Measurements from ENCODE around the gene STYK1.
A peak's percentile ranks its signal among the peaks of the same experiment; 100 is the strongest.

Gene STYK1, protein sequence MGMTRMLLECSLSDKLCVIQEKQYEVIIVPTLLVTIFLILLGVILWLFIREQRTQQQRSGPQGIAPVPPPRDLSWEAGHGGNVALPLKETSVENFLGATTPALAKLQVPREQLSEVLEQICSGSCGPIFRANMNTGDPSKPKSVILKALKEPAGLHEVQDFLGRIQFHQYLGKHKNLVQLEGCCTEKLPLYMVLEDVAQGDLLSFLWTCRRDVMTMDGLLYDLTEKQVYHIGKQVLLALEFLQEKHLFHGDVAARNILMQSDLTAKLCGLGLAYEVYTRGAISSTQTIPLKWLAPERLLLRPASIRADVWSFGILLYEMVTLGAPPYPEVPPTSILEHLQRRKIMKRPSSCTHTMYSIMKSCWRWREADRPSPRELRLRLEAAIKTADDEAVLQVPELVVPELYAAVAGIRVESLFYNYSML

DNA sequence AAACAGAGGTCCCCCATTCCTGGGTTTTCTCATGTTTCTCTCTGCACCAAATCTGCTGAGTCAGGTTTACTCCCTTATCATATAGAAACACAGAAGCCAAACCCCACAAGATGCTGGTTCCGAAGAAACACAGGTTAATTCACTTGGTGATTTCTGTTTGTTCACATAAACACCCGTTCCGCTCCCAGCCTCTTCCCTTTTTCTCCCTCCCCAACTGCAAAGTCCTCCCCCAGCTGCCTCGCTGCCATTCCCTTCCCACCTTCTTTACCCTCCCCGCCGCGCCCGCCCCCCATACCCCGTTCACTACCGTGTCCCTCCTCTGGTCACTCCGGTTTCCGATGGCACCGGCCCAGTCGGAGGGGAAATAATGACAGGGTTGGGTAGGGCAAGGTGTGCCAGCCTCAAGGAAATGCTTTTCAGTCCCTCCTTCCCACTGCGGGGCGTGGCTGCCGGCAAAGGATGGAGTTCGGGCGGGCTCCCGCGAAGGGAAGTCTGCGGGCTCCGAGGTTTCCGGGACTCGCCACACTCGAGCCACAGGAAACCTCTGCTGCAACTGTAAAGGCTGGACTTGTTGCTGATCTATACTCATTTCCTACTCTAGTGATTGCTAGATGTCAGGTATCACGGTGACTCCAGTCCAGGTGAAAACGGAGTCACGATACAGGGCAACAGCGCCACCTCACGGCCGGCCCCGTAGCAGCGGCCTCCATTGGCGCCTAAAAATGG is at the start of gene STYK1:
TSS of gene STYK1 (minus strand) at position 394 of the 726 bp plus-strand sequence. CDS start 39,434 bp downstream, outside the sequence.
- no peak for DNase-seq

DNA sequence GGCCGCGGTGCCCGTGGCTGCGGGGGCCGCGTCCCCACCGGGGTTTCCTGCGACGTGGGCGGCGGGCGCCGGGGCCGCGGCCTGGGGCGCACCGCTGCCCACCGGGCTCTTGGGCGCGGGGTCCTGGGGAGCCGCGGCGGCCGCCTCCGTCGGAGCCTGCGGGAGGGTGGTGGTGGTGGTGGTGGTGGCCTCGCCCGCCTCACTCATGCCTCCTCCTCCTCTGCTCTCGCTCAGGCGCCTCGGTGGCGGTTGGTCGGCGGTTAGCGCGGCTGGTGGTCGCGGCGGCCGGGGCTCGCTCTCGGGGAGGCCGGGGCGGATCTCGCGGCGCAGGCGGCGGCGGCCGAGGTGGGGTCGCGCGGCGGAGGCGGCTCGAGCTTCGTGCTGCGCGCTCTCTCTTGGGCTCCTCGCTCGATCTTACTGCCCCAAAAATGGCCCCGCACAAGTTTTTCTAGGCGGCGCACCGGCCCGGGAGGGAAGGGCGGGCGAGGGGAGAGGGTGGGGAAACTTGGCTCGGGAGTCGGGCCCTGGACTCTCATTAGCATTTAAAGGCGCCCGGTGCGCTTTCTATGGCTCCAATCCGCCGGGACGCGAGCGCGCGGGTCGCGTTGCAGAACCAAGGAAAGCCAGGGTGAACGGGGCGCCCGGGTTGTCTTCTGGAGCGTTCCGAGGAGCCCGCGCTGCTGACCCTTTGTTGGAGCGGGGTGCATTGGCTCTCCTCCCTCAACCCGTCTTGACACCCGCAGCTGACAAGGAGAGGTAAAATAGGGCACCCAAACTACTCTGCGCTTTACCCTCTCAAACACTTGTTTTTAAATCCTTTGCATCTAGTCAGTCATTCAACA is 49.3 kb upstream of the STYK1 start, which contains the start of gene YBX3:
TSS of gene YBX3 (minus strand) at position 419 of the 842 bp plus-strand sequence. CDS start at position 207, 212 bp downstream.
- peak; percentile 15 for DNase-seq

DNA sequence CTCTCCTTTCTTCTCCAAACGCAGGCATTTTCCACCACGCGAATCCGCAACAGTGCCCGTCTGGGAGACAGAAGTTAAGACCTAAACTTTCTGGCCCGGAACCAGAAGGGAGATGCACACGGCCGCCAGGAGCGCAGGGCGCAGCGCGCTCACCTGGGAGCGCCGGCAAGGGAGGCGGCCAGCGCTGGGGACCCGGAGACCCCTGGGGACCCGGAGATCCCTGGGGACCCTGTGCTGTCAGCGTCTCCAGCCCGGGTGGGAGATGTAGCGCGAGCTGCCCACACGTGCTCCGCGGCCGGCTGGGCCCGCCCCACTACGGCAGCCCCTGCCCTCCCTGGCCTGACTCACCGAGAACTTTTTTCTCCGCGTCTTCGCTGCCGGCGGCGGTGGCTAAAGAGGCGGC is 48.7 kb upstream of the STYK1 start:
- no peak for DNase-seq

DNA sequence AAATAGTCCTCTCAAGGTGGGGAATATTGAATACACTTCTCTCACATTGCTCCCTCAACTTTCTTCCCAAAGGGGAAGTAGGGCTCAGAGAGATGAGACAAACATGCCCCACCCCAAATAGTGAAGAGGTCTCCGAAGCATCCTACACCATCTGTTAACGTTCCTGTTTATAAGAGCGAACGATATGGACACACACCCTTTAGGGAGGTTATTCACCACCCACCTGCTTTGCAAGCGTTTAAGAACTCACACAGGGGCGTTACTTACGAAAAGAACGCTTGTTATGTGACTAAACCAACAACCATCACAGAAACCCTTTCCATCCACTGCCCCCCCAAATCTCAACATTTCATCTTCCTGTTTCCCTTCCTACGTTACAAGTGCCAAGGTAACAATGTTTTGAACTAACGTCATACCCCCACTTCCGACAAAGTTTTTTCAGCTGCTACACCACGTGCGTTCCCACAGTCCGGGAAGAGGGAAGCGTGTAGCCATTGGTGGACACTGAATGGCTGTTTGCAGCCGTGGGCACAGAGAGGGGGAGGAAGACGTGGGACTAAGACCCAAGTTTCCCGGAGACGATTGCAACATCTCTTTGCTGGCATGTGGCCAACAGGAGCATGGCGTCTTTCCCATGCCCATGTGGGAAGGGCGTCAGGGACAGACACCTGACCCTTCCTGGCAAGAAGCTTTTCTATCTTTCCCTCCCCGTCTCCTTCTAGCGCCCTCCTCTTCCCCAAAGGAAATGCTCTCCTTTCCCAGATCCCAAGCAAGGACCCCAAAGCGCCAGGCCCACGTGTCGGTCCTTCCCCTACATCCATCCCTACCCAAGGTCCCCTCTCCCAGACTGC is 48.0 kb upstream of the STYK1 start:
- DNase-seq, result peak; percentile 43

DNA sequence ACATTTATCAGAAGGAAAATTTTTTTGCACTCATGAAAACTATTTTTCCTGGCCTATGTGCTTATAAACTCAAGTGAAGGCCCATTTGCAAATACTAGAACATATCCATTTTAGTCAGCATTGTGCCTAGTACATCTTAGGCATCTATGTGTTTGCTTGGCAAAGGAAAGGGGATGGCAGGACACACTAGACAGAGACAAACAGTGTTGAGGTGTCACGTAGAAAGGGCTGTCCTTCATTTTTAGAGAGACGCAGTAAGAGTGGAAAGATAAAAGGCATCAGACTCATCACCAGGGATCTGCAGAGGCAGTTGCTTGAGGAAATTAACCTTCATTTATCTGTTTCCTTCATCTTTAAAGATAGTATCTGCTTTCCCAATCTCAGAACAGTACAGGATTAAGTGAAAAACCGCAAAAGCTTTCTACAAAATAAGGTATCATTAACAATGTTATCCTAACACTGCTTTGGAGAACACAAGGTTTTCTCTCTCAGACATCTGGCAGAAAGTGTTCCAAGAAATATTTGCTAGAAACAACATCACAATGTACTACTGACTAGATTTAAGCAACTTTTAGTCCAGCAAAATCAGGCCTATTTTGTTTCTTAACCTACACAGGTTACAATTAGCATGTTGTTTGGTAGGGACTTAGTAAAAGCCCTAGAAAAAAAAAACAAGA is 47.3 kb upstream of the STYK1 start:
- no peak for DNase-seq

DNA sequence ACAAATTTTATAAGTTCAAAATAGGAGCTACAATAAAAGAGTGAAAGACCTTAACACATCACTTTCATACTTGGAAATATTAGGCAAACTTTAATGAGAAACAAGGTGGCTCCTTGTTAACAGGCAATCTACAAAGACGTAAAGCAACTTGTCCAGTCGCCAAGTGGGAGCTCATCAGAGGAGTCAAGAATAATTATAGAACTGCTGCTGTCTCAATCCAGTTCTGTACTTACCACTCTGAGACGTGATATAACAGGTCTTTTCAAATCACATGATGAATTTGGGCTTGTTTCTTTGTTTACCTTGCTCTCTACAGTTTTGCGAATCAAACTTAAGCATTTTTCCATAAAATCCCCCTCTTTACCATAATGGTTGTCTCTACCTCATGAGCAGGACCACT is 45.6 kb upstream of the STYK1 start:
- DNase-seq, result no peak

DNA sequence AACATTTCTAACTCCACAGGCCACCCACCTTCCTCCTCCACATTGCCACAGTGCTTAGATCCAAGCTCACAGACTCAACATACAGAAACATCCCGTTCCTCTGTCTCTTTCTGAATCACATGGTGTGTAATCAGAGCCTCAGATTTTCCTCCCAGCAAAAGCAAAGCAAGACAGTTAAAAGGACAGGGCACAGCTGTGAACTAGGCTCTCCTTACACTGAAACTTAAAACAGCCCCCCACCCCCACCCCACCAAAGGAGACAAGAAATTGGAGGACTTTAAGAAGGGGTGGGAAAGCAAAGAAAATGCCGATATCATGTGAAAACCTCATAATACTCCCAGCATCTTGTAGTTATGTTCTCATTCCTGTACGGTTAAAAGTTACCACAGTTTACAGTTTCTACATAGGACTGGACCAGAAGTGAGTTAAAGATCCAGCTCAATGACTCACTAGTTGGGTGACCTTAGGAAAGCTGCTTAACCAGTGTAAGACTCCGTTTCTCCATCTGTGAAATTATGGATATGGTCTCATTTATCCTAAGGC is 44.5 kb upstream of the STYK1 start:
- DNase-seq, result no peak

DNA sequence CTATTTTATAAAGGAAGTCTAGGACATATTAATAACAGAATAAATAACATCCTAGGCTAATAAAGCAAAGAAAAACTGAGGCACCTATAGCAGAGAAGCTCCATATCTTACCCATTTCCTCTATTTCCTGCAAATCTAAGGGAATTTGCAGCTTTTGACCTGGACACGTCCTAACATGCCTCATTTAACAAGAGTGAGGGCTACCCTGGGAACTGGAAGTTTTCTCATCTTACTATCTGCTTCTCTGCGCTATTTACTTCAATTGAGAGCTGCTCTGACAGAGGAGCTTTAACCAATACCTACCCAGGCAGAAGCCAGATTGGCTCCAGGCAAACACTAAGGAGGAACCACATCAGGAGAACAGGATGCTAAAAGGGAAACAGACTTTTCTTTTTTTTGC is 43.6 kb upstream of the STYK1 start:
- no peak for DNase-seq

DNA sequence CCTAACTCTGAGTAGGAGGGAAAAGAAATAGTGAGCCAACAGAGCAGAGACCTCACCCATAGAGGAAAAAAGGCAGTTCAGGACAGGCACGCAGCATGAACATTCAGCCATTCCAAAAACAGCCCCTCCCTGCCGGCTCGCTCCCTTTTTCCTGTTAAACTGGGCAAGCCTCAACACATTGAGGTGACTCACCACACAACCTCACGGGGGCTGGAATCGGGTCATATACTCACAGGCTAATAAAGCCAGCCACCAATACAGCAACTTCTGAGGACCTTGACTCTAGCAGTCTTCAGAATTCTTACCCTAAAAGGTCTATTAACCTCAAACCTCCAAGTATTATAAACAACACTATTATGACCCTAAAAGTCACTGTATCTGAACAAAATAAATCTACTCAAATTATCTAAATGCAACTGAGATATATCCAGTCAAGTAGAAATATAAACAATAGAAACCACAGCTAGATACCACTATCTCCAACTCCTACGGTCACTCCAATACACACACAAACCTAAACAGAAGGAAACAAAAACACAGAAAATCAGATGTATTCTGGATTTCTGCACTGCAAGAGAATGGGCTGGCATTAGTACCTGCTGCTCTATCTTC is 43.0 kb upstream of the STYK1 start:
- DNase-seq, result no peak

DNA sequence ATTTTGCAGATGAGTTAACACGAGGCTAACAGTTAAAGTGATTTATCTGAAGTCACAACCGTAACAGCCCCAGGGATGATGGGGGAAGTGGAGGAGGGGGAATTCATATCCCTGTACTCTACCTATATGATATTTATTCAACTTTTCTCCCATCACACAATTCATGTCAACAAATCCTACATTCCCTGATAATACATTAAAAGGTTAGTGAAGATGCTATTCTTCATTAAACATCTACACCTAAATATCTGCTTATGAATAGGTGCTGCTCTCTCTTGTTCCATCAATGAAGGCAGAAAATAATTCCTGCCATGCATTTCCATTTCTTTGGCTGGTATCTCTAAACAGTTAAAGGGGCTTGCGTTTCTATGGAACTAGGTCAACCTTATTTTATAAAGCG is 42.4 kb upstream of the STYK1 start:
- no peak for DNase-seq

DNA sequence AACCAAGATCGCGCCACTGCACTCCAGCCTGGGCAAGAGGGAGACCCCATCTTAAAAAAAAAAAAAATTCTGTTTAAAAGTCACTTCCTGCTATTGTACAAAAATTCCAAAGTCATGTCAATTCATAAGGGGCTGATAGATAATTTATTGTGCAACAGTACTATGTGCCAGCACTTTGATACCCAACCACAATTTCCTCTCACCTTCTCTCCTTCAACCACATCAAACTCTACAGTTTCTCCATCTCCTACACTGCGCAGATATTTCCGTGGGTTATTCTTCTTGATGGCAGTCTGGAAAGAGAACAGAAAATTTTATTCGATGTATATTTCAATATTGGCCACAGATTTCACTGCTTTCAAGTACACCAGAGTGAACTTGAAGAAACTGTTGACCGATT is 41.6 kb upstream of the STYK1 start:
- no peak for DNase-seq

DNA sequence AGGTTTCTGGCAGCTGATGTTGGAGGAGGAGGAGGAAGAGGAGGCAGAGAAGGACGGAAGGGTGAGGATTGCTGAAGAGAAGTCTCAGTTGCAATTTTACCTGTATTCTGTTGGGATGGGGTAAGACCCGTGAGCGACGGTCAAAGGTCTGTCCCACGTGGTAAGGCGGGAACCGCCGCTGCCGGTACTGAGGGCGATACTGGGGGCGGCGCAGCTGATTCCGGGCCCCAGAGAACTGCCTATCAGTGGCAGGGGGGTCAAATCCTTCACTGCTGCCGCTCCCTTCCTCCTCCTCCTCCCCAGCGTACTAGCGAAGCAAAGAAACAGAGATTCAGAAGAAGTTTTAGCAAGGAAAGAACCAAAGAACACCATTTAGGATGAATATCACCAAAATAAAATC is 36.0 kb upstream of the STYK1 start:
- no peak for DNase-seq

DNA sequence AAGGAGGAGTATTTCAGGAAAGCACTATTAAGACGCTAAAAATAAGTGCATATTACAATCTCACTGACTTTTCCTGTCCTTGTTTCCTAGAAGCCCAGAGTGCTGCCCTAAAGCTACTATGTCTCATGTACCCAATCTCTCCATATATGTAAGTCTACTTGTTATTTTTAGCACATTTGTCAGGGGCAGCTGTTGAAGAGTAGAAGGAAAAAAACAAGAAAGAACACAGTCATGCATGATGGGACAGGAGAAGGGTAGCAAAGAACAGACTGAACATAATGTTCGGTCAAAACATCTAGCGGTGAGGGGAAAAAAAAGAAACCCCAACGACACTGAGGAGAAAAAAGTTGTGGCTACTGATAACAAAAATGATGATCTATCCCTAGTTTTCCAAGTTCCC is 35.0 kb upstream of the STYK1 start:
- DNase-seq, result no peak

DNA sequence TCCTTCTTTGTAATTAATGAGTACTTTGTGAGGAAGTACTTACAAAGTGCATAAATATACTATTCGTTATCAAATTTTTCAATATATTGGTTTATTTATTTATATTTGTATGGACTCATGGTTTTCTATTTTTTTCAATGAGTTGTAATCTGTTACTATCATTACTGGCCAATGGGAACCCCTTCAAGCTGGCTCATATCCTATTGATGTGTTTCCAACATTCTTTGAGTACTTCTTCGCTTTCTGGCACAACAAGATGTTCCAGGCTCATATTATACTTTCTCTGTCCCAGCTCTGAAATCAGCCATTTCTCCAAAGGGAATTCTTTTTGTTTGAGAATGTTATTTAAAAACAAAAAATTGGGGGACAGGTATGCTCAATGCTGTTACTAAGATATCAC is 31.8 kb upstream of the STYK1 start:
- no peak for DNase-seq

DNA sequence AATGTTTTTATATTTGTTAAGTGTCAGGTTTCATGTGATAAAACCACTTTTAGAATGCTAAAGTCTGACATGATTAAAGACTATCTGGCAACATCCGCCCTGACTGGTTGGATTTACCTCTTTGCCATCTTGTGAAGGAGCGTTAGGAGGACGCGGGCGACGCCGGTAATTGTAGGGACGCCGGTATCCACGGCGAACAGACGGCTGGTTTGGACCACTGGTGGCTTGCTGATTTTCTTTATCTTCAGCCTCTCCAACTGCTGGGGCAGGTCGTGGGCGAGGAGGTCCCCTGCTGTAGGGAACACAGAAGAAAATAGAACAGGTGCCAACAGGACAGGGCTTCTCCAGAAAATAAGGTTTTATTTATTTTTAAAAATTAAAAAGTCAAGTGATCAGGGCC is 28.0 kb upstream of the STYK1 start:
- DNase-seq, result no peak

DNA sequence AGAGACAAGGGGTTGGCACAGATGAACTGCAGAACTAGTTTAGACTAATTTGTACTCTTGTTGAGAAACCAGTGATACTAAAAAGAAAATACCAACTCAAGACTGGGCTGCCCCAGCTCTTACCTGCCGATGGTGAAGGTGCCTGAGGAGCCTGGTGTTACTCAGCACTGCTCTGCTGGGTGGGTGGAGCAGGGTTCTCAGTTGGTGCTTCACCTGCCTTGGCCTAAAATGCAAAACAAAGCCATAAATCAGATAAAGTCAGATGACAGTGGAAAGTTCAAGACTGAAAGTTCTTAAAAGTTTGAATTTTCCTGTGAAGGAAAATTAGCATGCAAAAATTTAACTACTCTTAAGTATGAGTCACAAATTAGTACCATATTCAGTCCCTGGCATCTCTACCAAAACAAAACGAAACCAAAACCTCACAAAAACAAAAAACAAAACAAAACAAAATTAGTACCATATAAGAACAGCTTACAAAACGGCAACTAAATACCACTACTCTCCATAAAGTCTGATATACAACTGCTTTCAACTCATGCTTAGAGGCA is 27.4 kb upstream of the STYK1 start:
- DNase-seq, result no peak

DNA sequence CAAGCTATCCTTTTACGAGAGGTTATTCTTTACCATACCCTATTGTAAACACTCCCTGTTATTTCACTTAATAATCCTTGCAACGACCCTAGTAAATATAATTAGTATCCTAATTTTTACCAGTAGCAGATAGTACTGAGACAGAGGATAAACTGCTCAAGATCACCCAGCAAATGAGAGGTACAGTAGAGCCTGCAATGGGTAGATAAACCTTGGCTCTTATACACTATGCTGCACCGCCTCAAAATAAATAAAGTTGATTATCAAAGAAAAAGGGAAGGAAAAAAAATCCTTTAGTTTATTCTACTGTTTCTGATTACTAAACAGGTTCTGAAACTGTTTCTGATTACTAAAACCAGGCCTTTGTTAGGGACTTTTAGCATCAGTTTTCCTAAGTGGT is 26.7 kb upstream of the STYK1 start:
- DNase-seq, result no peak

DNA sequence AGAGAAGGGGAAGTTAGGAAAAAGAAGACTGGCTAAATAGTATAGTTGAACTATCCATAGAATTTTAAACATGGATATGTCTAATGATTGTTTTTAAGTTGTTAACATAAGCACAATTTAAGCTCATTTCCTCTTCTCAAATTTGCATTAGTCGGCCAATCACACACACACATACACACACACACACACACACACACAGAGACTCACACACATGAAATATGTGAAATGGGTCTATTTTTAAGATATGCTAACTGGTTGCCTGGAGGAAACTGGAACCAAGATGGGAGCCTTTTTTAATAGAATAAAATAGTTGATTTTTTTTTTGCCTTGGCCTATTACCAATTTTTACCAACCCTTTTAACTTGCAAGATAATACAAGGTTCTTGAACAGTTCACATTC is 24.0 kb upstream of the STYK1 start:
- DNase-seq, result no peak

DNA sequence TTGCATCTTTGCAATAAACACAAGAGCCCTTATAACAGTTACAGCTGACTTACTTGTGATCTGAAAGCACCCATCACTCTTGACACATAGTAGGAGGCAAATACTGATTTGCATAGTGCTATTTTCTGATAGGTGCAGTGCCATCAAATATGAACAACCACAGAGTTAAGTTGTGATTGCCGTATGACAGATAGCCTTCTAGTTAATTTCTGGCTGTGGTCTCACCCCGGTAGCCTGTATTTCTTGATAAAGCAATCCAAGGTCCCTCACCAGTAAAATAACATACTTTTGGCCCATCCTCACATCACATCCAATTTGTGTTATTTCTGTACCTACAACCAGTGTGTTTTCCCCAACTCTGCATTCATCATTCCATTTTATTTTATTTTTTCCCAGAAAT is 23.3 kb upstream of the STYK1 start:
- DNase-seq, result no peak

DNA sequence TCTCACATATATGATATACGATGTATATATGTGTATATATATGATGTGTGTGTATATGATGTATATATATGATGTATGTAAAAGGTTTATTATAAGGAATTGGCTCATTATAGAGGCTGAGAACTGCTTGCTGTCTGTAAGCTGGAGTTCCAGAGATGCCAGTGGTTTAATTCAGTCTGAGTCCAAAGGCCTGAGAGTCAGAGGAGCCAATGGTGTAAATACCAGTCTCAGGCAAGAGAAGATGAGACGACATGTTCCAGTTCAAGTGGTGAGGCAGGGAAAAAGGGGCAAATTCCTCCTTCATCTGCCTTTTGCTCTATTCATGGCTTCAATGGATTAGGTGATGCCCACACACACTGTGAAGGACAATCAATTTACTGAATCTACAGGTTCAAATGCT is 17.1 kb upstream of the STYK1 start:
- no peak for DNase-seq

DNA sequence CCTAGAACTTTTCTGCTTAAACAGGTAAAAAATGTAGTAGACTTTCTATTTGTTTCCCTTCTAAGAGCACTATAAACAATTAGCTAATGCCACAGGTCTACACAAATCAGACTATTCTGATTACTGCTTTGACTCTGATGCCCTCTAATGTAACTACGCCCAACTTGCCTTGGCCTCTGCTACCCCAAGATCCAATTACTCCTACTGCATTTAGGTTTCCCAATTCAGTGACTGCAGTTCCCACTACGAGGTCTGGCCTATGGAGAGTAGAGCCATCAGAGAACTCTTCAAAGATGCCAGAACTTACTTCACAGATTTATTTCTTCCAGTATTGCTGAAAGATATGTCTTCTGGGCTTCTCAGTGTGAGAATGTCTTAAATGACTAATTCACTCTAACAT is 15.3 kb upstream of the STYK1 start:
- DNase-seq, result no peak
